Sciatic nerve (tissue), 2 donors: ENCODE results near the gene PCNX3. TPM values are rescaled to one million over a fixed set of nuclear protein-coding genes. Genes with fewer than 3 reads are reported as not detected.
A peak's percentile ranks its signal among the peaks of the same experiment; 100 is the strongest.

Source experiments
- ATAC-seq: fragments of 200-7000 bp; cut with Tn5 transposase; one replicate; pipeline ENCODE4 v1.9.1; 2020; ENCODE audit warnings: mild to moderate bottlenecking, moderate library complexity
- DNase-seq: peaks from one replicate; pipeline ENCODE4 v3.0.0-alpha.2; 2020; ENCODE audit warnings: low spot score
- intact Hi-C: fragments of 100-400 bp; cut with DNase I; formaldehyde crosslinking; loops from one replicate; pipeline ENCODE4 v1.14.2; 2022
- total RNA-seq: library from RNA; stranded (reverse); fragmentation: NEBNext Ultra II Directional; extraction: Animal tissue kit (Norgen Biotek cat#: 25700); gene quantifications from one replicate; pipeline ENCODE4 v1.2.1, GENCODE V29; 2021
- donor health status: DM: no; HTN: no; CAD: no.
- donor health status: DM: no; HTN: no; CAD: no.

The PCNX3 gene
- total RNA-seq, 1 donor from 2014 or later = 23.9 TPM

GRCh38 chr11:65646288-65646957 is 30.8 kb downstream of the PCNX3 start:
- intact Hi-C loops = no loop called here
- DNase-seq (no peak), ATAC-seq (no peak)

- intact Hi-C loops = no loop called here
- DNase-seq (no peak), ATAC-seq (no peak)
These were observed 31.6 kb downstream of the PCNX3 start for GRCh38 chr11:65646958-65647701.

GRCh38 chr11:65648997-65649493 is 33.5 kb downstream of the PCNX3 start:
- DNase-seq (no peak), ATAC-seq (no peak)
- intact Hi-C loops = no loop called here

- peak; percentile 58 for DNase-seq
These were observed 34.3 kb downstream of the PCNX3 start for GRCh38 chr11:65649656-65650546.

GRCh38 chr11:65650547-65651338 is 35.2 kb downstream of the PCNX3 start:
- intact Hi-C loops = no loop called here
- no peak for DNase-seq
- peak; percentile 9 for ATAC-seq

More at GRCh38 chr11:65649656-65650546, 34.3 kb downstream of the PCNX3 start:
- intact Hi-C loops = no loop called here
- no peak for ATAC-seq

GRCh38 chr11:65651339-65651588 is 35.7 kb downstream of the PCNX3 start:
- no peak for DNase-seq
- no peak for ATAC-seq
- intact Hi-C loops = no loop called here

GRCh38 chr11:65651589-65652510 is 36.3 kb downstream of the PCNX3 start:
- DNase-seq (no peak), ATAC-seq (peak; percentile 40)
- intact Hi-C loops = no loop called here

GRCh38 chr11:65652511-65653228 is 37.1 kb downstream of the PCNX3 start:
- DNase-seq (peak; percentile 98), ATAC-seq (peak; percentile 92)
- intact Hi-C loops = no loop called here

GRCh38 chr11:65653229-65654225 is 38.0 kb downstream of the PCNX3 start:
- ATAC-seq (peak; percentile 1), DNase-seq (no peak)
- intact Hi-C loops = no loop called here

- intact Hi-C loops = no loop called here
- no peak for DNase-seq
- ATAC-seq = no peak
These were observed 39.1 kb downstream of the PCNX3 start for GRCh38 chr11:65654375-65655349.

- intact Hi-C loops = no loop called here
- ATAC-seq = no peak
- DNase-seq = no peak
These were observed 40.2 kb downstream of the PCNX3 start for GRCh38 chr11:65655570-65656332.

- intact Hi-C loops = no loop called here
- ATAC-seq (no peak), DNase-seq (no peak)
These were observed 41.9 kb downstream of the PCNX3 start for GRCh38 chr11:65657426-65657825.

- no peak for DNase-seq
- intact Hi-C loops = no loop called here
These were observed 42.8 kb downstream of the PCNX3 start for GRCh38 chr11:65658174-65659021.

More at GRCh38 chr11:65658174-65659021, 42.8 kb downstream of the PCNX3 start:
- no peak for ATAC-seq
